HUES48 (cell line): ENCODE data around the gene ADCY5.

Experiments
- H3K27ac ChIP-seq: one replicate; pipeline ENCODE4 v1.7.0; 2013; ENCODE audit warnings: low read depth, low read length, inconsistent platforms
- H3K27me3 ChIP-seq: 2 replicates; pipeline ENCODE4 v1.6.1; 2013; ENCODE audit warnings: mild to moderate bottlenecking, low read length; ENCODE audit not compliant: control insufficient read depth, insufficient read depth
- H3K36me3 ChIP-seq: 2 replicates; pipeline ENCODE4 v1.6.1; 2013; ENCODE audit warnings: low read length; ENCODE audit not compliant: control insufficient read depth, insufficient read depth
- H3K4me1 ChIP-seq: 2 replicates; pipeline ENCODE4 v1.6.1; 2013; ENCODE audit warnings: mild to moderate bottlenecking, low read length; ENCODE audit not compliant: control insufficient read depth, insufficient read depth
- H3K4me3 ChIP-seq: 2 replicates; pipeline ENCODE4 v1.5.1; 2013; ENCODE audit warnings: mild to moderate bottlenecking, low read depth, low read length
- H3K9ac ChIP-seq: 2 replicates; pipeline ENCODE4 v1.6.1; 2013; ENCODE audit warnings: mild to moderate bottlenecking, low read depth, low read length, moderate library complexity
- H3K9me3 ChIP-seq: 2 replicates; pipeline ENCODE4 v1.6.1; 2013; ENCODE audit warnings: low read length; ENCODE audit not compliant: control insufficient read depth, insufficient read depth

Gene ADCY5

GRCh38 chr3:123307064-123307463 lies 141.8 kb downstream of the ADCY5 start:
- Histone ChIP-seq H3K27me3 (no peaks in the 10 kb centered on the region), H3K4me1 (peaks cover 12% of the 10 kb centered on the region), H3K4me3 (no peak overlapping the region), H3K27ac (no peak overlapping the region), H3K9ac (no peak overlapping the region), H3K36me3 (0 out of 2 replicates have a peak, but pooled peaks cover 4% of the 10 kb centered on the region), H3K9me3 (no peaks in the 10 kb centered on the region)

DNA sequence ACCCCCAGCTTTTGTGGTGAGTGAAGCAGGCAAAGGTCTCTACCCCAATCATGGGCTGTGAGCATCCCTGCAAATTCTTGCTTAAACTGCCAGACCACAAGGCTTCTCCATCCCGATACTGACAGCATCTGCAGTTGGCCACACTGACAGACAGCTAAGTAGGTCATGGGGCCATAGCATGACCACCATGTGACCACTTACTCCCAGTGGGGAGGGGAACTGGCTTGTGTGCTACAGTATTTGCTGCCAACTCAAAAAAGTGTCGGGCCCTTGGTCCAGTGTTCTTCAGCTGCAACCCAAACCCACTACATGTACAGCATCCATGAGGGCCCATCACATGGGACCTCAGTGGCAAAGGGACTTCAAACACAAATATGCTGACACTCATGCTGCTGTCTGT lies 143.7 kb downstream of the ADCY5 start:
- no peaks in the 10 kb centered on the region for H3K9me3 ChIP-seq
- H3K27ac ChIP-seq = no peak overlapping the region
- H3K9ac ChIP-seq = no peak overlapping the region
- 0 out of 2 replicates have a peak, but pooled peaks cover 4% of the 10 kb centered on the region for H3K36me3 ChIP-seq
- no peaks in the 10 kb centered on the region for H3K27me3 ChIP-seq
- H3K4me1 ChIP-seq = no peaks in the 10 kb centered on the region; the same call in 1 of the 2 replicates
- H3K4me3 ChIP-seq = no peak overlapping the region

DNA sequence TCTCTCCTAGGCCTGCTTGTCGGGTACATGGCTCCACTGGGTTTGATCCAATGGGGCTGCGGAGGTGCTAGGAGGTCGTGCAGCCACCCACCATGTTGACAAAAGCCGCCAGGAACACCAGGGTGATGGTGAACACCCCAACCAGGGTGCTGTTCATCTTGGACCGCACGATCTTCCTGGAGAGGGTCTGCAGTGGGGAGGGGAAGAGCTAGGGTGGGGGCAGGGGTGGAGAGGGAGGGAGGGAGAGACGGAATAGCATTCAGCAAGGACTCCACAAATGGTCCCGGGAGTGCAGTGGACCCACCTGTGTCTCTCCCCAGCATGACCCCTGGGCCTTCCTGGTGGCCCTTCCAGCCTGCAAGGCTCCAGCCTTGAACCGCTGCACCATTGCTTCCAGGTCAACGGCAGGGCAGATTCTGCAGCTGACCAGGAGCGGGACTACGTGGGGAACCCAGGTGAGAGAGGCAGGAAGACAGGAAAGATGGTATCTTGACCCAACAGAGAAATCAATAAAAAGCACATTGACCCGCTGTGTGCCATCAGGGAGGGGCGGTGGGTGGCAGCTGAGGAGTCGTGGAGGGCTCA lies 144.8 kb downstream of the ADCY5 start:
- no peaks in the 10 kb centered on the region for H3K27me3 ChIP-seq
- H3K4me1 ChIP-seq = no peaks in the 10 kb centered on the region
- no peak overlapping the region for H3K27ac ChIP-seq
- H3K9ac ChIP-seq = no peak overlapping the region
- no peak overlapping the region for H3K4me3 ChIP-seq
- 0 out of 2 replicates have a peak, but pooled peaks cover 4% of the 10 kb centered on the region for H3K36me3 ChIP-seq
- H3K9me3 ChIP-seq = no peaks in the 10 kb centered on the region

- H3K9me3 ChIP-seq = no peaks in the 10 kb centered on the region
- no peak overlapping the region for H3K4me3 ChIP-seq
- H3K27me3 ChIP-seq = no peaks in the 10 kb centered on the region
- H3K36me3 ChIP-seq = 0 out of 2 replicates have a peak, but pooled peaks cover 4% of the 10 kb centered on the region
- H3K27ac ChIP-seq = no peak overlapping the region
- H3K9ac ChIP-seq = no peak overlapping the region
- no peaks in the 10 kb centered on the region for H3K4me1 ChIP-seq
Observed at GRCh38 chr3:123302961-123303360, 145.9 kb downstream of the ADCY5 start.

DNA sequence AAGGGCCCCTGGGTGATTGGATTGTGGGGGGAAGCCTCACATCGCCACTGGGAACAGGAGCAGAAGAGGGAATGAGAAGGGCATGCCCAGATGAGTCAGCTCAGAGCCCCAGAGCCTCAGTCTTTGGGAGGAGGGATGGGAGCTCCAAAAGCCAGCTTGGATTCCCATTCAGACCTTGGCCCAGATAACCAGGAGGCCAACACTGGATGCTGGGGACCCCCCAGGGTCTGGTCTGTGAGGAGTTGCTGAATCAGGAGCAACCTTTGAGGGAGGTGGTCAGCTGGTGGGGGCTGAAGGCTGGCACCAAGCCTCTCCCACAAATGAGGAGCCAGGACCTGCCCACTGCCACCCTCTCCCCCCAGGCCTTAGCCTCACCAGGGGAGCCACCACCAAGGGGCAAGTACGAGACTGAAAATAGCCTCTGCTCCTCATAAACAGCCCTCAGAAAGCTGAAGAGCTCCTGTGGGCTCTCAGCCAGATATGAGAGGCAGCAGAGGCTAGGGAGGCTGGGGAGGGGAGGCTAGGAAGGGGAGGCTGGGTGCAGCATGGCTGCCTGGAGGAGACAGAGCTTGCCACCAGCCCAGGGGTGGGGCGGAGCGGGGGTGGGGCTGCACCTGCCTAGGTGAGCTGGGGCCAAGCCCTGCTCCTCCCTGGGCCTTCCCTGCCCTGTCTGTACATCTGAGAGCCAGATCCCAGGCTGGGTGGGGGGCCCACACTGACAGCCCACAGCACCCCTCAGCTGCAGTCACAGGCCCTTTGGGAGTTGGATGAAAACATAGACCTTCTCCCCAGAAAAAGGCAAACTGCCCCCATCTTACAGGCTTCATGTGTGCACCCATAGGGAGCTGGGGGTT lies 147.3 kb downstream of the ADCY5 start:
- Histone ChIP-seq H3K9ac (no peak overlapping the region), H3K4me1 (no peaks in the 10 kb centered on the region), H3K27me3 (no peaks in the 10 kb centered on the region), H3K36me3 (0 out of 2 replicates have a peak, but pooled peaks cover 4% of the 10 kb centered on the region), H3K4me3 (no peak overlapping the region), H3K27ac (no peak overlapping the region), H3K9me3 (no peaks in the 10 kb centered on the region)

- no peaks in the 10 kb centered on the region for H3K27me3 ChIP-seq
- H3K4me1 ChIP-seq = no peaks in the 10 kb centered on the region
- no peak overlapping the region for H3K27ac ChIP-seq
- H3K9ac ChIP-seq = no peak overlapping the region
- H3K9me3 ChIP-seq = no peaks in the 10 kb centered on the region
- H3K36me3 ChIP-seq = 0 out of 2 replicates have a peak, but pooled peaks cover 4% of the 10 kb centered on the region
- no peak overlapping the region for H3K4me3 ChIP-seq
Observed at GRCh38 chr3:123300583-123300982, 148.3 kb downstream of the ADCY5 start.

GRCh38 chr3:123300056-123300455 lies 148.8 kb downstream of the ADCY5 start:
- Histone ChIP-seq H3K27me3 (no peaks in the 10 kb centered on the region), H3K9me3 (no peaks in the 10 kb centered on the region), H3K4me3 (no peak overlapping the region), H3K4me1 (no peaks in the 10 kb centered on the region), H3K9ac (no peak overlapping the region), H3K27ac (no peak overlapping the region), H3K36me3 (0 out of 2 replicates have a peak, but pooled peaks cover 4% of the 10 kb centered on the region)

DNA sequence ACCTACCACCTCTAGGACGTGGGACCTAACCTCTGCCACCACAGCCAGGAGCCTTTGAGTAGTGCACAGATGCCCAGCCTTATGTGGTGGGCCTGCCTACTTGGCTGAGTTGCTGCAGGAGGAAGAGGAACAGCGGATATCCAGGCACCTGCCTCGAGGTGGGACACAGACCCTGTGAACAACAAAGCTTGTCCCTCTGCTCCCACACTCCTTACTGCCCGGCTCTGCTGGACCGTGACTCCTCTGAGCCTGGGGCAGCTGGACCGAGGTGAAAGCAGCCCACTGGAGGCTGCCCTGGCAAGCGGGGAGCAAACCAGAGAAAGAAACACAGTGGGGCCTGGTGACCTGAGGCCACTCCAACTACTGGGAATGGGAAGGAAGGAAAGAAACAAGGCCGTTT lies 149.3 kb downstream of the ADCY5 start:
- H3K9ac ChIP-seq = no peak overlapping the region
- H3K36me3 ChIP-seq = 0 out of 2 replicates have a peak, but pooled peaks cover 4% of the 10 kb centered on the region
- H3K4me3 ChIP-seq = no peak overlapping the region
- no peaks in the 10 kb centered on the region for H3K9me3 ChIP-seq
- no peak overlapping the region for H3K27ac ChIP-seq
- no peaks in the 10 kb centered on the region for H3K4me1 ChIP-seq
- no peaks in the 10 kb centered on the region for H3K27me3 ChIP-seq

DNA sequence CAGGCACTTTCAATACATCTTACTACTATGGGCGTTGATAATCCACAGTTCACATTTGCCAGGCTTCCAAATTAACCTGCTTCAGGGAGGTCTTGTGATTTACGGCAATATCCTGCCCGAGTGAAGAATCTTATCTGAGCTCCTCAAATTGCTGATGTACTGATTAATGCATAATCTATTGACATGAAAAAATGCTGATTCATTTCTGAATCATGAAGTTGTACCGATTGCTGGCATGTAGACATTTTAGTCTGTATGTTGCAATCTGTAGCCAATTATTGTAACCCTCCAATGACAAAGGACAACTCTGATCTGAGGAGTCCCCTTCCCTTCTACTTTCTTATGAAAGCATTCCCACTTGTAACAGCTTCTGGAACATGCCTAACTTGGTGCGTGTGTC lies 150.0 kb downstream of the ADCY5 start:
- Histone ChIP-seq H3K9me3 (no peaks in the 10 kb centered on the region), H3K36me3 (0 out of 2 replicates have a peak, but pooled peaks cover 4% of the 10 kb centered on the region), H3K27ac (no peak overlapping the region), H3K27me3 (no peaks in the 10 kb centered on the region), H3K4me1 (no peaks in the 10 kb centered on the region), H3K9ac (no peak overlapping the region), H3K4me3 (no peak overlapping the region)

- Histone ChIP-seq H3K9me3 (no peaks in the 10 kb centered on the region), H3K9ac (no peak overlapping the region), H3K4me1 (no peaks in the 10 kb centered on the region), H3K4me3 (no peak overlapping the region), H3K27ac (no peak overlapping the region), H3K36me3 (0 out of 2 replicates have a peak, but pooled peaks cover under 1% of the 10 kb centered on the region), H3K27me3 (no peaks in the 10 kb centered on the region)
Observed at GRCh38 chr3:123297627-123297899, 151.3 kb downstream of the ADCY5 start.
